Thyroid gland (tissue), 4 donors: ENCODE measurements around the gene EIF1. TPM values are rescaled to one million over a fixed set of nuclear protein-coding genes. Genes with fewer than 3 reads are reported as not detected.

Experiments
- DNase-seq, 2 donors: peaks; one replicate each; pipeline ENCODE4 v3.0.0-alpha.2; 2019
- H3K27ac ChIP-seq, 3 donors: fragments of 200-600 bp; sonication (generic); 1 replicate in 2 of 3; 2 replicates in 1 of 3; pipeline ENCODE4 v1.5.1; 2016 to 2019; ENCODE audit warnings: mild to moderate bottlenecking in 1 of 3, moderate library complexity in 1 of 3
- H3K27me3 ChIP-seq: fragments of 200-600 bp; sonication (generic); one replicate; pipeline ENCODE4 v1.5.1; 2019
- H3K36me3 ChIP-seq, 2 donors: fragments of 200-600 bp; sonication (generic); one replicate each; pipeline ENCODE4 v1.5.1; 2016 to 2019
- H3K4me1 ChIP-seq, 2 donors: fragments of 200-600 bp; sonication (generic); one replicate each; pipeline ENCODE4 v1.5.1; 2017 to 2019
- H3K4me3 ChIP-seq, 3 donors: fragments of 200-600 bp; sonication (generic); replicated peaks in 1 of 3; 1 replicate in 2 of 3; 2 replicates in 1 of 3; pipeline ENCODE4 v1.5.1; 2016; ENCODE audit warnings: mild to moderate bottlenecking in 1 of 3
- H3K9me3 ChIP-seq: fragments of 200-600 bp; sonication (generic); one replicate; pipeline ENCODE4 v1.5.1; 2017
- CTCF ChIP-seq, 6 experiments: fragments of 200-600 bp in 3 of 6; fragments of 450-650 bp in 3 of 6; sonication (generic) in 3 of 6; IDR thresholded peaks; one replicate each; pipeline ENCODE4 v1.5.1; 2016 to 2019; ENCODE audit warnings: antibody characterized with exemption in 6 of 6, mild to moderate bottlenecking in 2 of 6, inconsistent platforms in 1 of 6, moderate library complexity in 1 of 6
- POLR2A ChIP-seq, 2 donors: fragments of 450-650 bp; IDR thresholded peaks; one replicate each; pipeline ENCODE4 v1.6.1; 2017; ENCODE audit warnings: antibody characterized with exemption in 2 of 2, mild to moderate bottlenecking in 2 of 2, moderate library complexity in 1 of 2
- WGBS, 2 donors: methylation state at CpG; one replicate each; pipeline ENCODE4 v1.1.5; 2017; 5-methylcytosine and 5-hydroxymethylcytosine counted together
- intact Hi-C: fragments of 100-400 bp; cut with DNase I; formaldehyde crosslinking; loops from one replicate; pipeline ENCODE4 v1.15.1; 2023
- total RNA-seq, 4 donors: library from RNA; depleted of rRNA; stranded (reverse); fragments of >200 nt; gene quantifications; one replicate each; pipeline ENCODE4 v1.2.3, GENCODE V29; 2016

The EIF1 gene
- total RNA-seq, 4 donors from 2014 or later: 119 to 171 (median 145) TPM

GRCh38 chr17:41691031-41691777 is 2.5 kb downstream of the EIF1 start:
- Histone ChIP-seq H3K27me3 (no peaks in the 10 kb centered on the region), H3K4me3 (no peak overlapping the region), H3K9me3 (no peaks in the 10 kb centered on the region), H3K27ac (peak overlapping the region in 1 of 3 donors; percentile 100), H3K36me3 (peaks cover 45 to 60% of the 10 kb centered on the region in 2 donors), H3K4me1 (peaks cover 22 to 36% of the 10 kb centered on the region in 2 donors)
- 81 to 84% methylated on average over 10 of the region's 10 CpGs for WGBS, 2 donors
- no peak for DNase-seq
- intact Hi-C loops: no loop called here
- no peak for TF ChIP-seq POLR2A (IDR thresholded peaks at IDR 0.05)
- TF ChIP-seq CTCF (IDR thresholded peaks at IDR 0.05): no peak

- intact Hi-C loops: no loop called here
- DNase-seq: no peak
- peaks cover 17 to 35% of the 10 kb centered on the region in 2 donors for H3K4me1 ChIP-seq
- H3K27ac ChIP-seq: no peak overlapping the region
- WGBS, 2 donors: 86 to 93% methylated on average over 11 of the region's 11 CpGs
- no peaks in the 10 kb centered on the region for H3K27me3 ChIP-seq
- no peak overlapping the region for H3K4me3 ChIP-seq
- TF ChIP-seq CTCF (IDR thresholded peaks at IDR 0.05): no peak
- TF ChIP-seq POLR2A (IDR thresholded peaks at IDR 0.05): no peak
- H3K36me3 ChIP-seq: peaks cover 45 to 60% of the 10 kb centered on the region in 2 donors
- no peaks in the 10 kb centered on the region for H3K9me3 ChIP-seq
These were observed 4.2 kb downstream of the EIF1 start for GRCh38 chr17:41692722-41693521.

- TF ChIP-seq POLR2A (IDR thresholded peaks at IDR 0.05) (no peak), CTCF (IDR thresholded peaks at IDR 0.05) (no peak)
- Histone ChIP-seq H3K4me1 (peaks cover 10 to 32% of the 10 kb centered on the region in 2 donors), H3K27ac (peak overlapping the region in 1 of 3 donors; percentile 7), H3K9me3 (no peaks in the 10 kb centered on the region), H3K4me3 (no peak overlapping the region), H3K36me3 (peaks cover 36 to 52% of the 10 kb centered on the region in 2 donors), H3K27me3 (no peaks in the 10 kb centered on the region)
- WGBS, 2 donors: 89 to 90% methylated on average over 7 of the region's 7 CpGs
- DNase-seq: no peak
- intact Hi-C loops: no loop called here
These were observed 6.5 kb downstream of the EIF1 start for GRCh38 chr17:41695134-41695661.

GRCh38 chr17:41695954-41696757 is 7.5 kb downstream of the EIF1 start:
- WGBS, 2 donors: 53% methylated on average over 11 of the region's 11 CpGs
- peak; percentile 26 to 78 for DNase-seq

More at GRCh38 chr17:41695954-41696757, 7.5 kb downstream of the EIF1 start:
- Histone ChIP-seq H3K36me3 (peaks cover 27 to 42% of the 10 kb centered on the region in 2 donors), H3K27ac (peak overlapping the region in 1 of 3 donors; percentile 7), H3K27me3 (no peaks in the 10 kb centered on the region), H3K4me3 (no peak overlapping the region), H3K4me1 (peaks cover under 1 to 22% of the 10 kb centered on the region in 2 donors), H3K9me3 (no peaks in the 10 kb centered on the region)
- TF ChIP-seq POLR2A (IDR thresholded peaks at IDR 0.05) (no peak), CTCF (IDR thresholded peaks at IDR 0.05) (peak; percentile 59 to 82 (median 62))
- intact Hi-C loops: no loop called here
